Endothelial cell of umbilical vein (primary cell): Measurements from ENCODE around the gene HLA-B. TPM values are rescaled to one million over a fixed set of nuclear protein-coding genes. Genes with fewer than 3 reads are reported as not detected.

Source experiments
- BruUV-seq: library from RNA; stranded (reverse); fragments of 400-500 nt; replicated peaks from 2 replicates; lab custom pipeline; 2021; lab: Mats Ljungman, UMichigan
- CTCF ChIA-PET: fragments of 300-600, 350-600 bp; sonication (Branson Sonifier 250); formaldehyde crosslinking; loops from one replicate; lab custom pipeline; 2021; ENCODE audit warnings: antibody characterized with exemption, inconsistent platforms; lab: Charles Lee
- POLR2A ChIA-PET: fragments of 300-600, 350-600 bp; sonication (Branson Sonifier 250); formaldehyde crosslinking; loops from one replicate; lab custom pipeline; 2021; ENCODE audit warnings: antibody characterized with exemption, inconsistent platforms; lab: Charles Lee
- DNase-seq: peaks from one replicate; pipeline ENCODE4 v3.0.0-alpha.2; 2011; ENCODE audit warnings: low read depth, low spot score
- FAIRE-seq: peaks from 2 replicates; lab custom pipeline; 2011; peaks lifted over from hg19 to GRCh38; lab: Jason Lieb, UNC
- H2AFZ ChIP-seq: 2 replicates; pipeline ENCODE4 v1.6.0; 2012; ENCODE audit warnings: low read depth, low read length, control low read depth, inconsistent platforms
- H3K27ac ChIP-seq: 2 replicates; pipeline ENCODE4 v1.5.1; 2011; ENCODE audit warnings: low read depth, mild to moderate bottlenecking, control low read depth, low read length, moderate library complexity; ENCODE audit not compliant: insufficient read depth
- H3K27me3 ChIP-seq, 2 experiments: 2 replicates each; pipeline versions ENCODE4 v1.6.0 to v1.6.1; 2011; ENCODE audit warnings: low read length in 2 of 2, mixed read lengths in 1 of 2; ENCODE audit not compliant: control insufficient read depth in 2 of 2, insufficient read depth in 2 of 2
- H3K36me3 ChIP-seq, 2 experiments: 2 replicates in 1 of 2; 3 replicates in 1 of 2; pipeline ENCODE4 v1.5.1; 2011; ENCODE audit warnings: low read length in 2 of 2, mild to moderate bottlenecking in 1 of 2, moderate library complexity in 1 of 2; ENCODE audit not compliant: control insufficient read depth in 2 of 2, insufficient read depth in 2 of 2; ENCODE audit errors: extremely low read depth in 1 of 2
- H3K4me1 ChIP-seq: 3 replicates; pipeline ENCODE4 v1.5.1; 2011; ENCODE audit warnings: mild to moderate bottlenecking, low read length; ENCODE audit not compliant: control insufficient read depth, insufficient read depth; ENCODE audit errors: extremely low read depth
- H3K4me2 ChIP-seq: 2 replicates; pipeline ENCODE4 v1.6.1; 2011; ENCODE audit warnings: low read length, control low read depth, mixed read lengths; ENCODE audit not compliant: insufficient read depth
- H3K4me3 ChIP-seq, 3 experiments: fragments of 200-600 bp in 1 of 3; sonication (generic), shearing (Covaris generic) in 1 of 3; replicated peaks in 1 of 3; 2 replicates each; pipeline ENCODE4 v1.5.1; 2011 to 2016; ENCODE audit warnings: control low read depth in 3 of 3, low read length in 3 of 3, mild to moderate bottlenecking in 2 of 3, inconsistent platforms in 1 of 3, low read depth in 1 of 3, moderate library complexity in 1 of 3; ENCODE audit not compliant: insufficient read depth in 1 of 3
- H3K79me2 ChIP-seq: 2 replicates; pipeline ENCODE4 v1.6.0; 2012; ENCODE audit warnings: low read length, inconsistent platforms; ENCODE audit not compliant: control insufficient read depth, insufficient read depth
- H3K9ac ChIP-seq: replicated peaks from 2 replicates; pipeline ENCODE3; 2011; ENCODE audit warnings: low read length, control low read depth; ENCODE audit not compliant: insufficient read depth; ENCODE audit errors: extremely low read depth
- H3K9me1 ChIP-seq: replicated peaks from 3 replicates; pipeline ENCODE4 v1.6.0; 2011; ENCODE audit warnings: mild to moderate bottlenecking, low read length; ENCODE audit not compliant: control insufficient read depth, insufficient read depth; ENCODE audit errors: extremely low read depth
- H3K9me3 ChIP-seq: replicated peaks from 2 replicates; pipeline ENCODE4 v1.5.1; 2012; ENCODE audit warnings: low read length, inconsistent platforms; ENCODE audit not compliant: control insufficient read depth, insufficient read depth
- H4K20me1 ChIP-seq: replicated peaks from 2 replicates; pipeline ENCODE3; 2011; ENCODE audit warnings: mild to moderate bottlenecking, low read length; ENCODE audit not compliant: control insufficient read depth, insufficient read depth; ENCODE audit errors: extremely low read depth
- CTCF ChIP-seq, 2 donors: IDR thresholded peaks; 1 replicate in 1 of 2; 2 replicates in 1 of 2; pipeline ENCODE4 v1.5.1; 2011; ENCODE audit warnings: low read length in 2 of 2, mild to moderate bottlenecking in 2 of 2, moderate library complexity in 2 of 2, control low read depth in 1 of 2, inconsistent platforms in 1 of 2, low read depth in 1 of 2; ENCODE audit not compliant: insufficient read depth in 1 of 2; ENCODE audit errors: extremely low read depth in 1 of 2
- EZH2 ChIP-seq: IDR thresholded peaks from 2 replicates; pipeline ENCODE4 v1.6.1; 2012; ENCODE audit warnings: borderline replicate concordance, low read depth, mild to moderate bottlenecking, moderate library complexity, low read length, inconsistent platforms; ENCODE audit not compliant: severe bottlenecking
- FOS ChIP-seq: IDR thresholded peaks from 2 replicates; pipeline ENCODE4 v1.6.1; 2011; ENCODE audit warnings: mild to moderate bottlenecking, low read length, moderate library complexity, borderline replicate concordance; ENCODE audit not compliant: insufficient read depth
- GATA2 ChIP-seq: IDR thresholded peaks from 2 replicates; pipeline ENCODE4 v1.7.0; 2011; ENCODE audit warnings: low read depth, mild to moderate bottlenecking, moderate library complexity, mixed read lengths, low read length; ENCODE audit not compliant: insufficient read length, insufficient read depth
- JUN ChIP-seq: IDR thresholded peaks from 2 replicates; pipeline ENCODE4 v1.6.1; 2011; ENCODE audit warnings: borderline replicate concordance, low read depth; ENCODE audit not compliant: insufficient read length, insufficient read depth
- MAX ChIP-seq: IDR thresholded peaks from 2 replicates; pipeline ENCODE4 v1.6.1; 2011; ENCODE audit not compliant: insufficient read depth, insufficient read length
- MYC ChIP-seq: IDR thresholded peaks from one replicate; pipeline ENCODE4 v1.6.1; 2011; ENCODE audit warnings: mild to moderate bottlenecking, low read depth, low read length
- POLR2A ChIP-seq: IDR thresholded peaks from 2 replicates; pipeline ENCODE4 v1.6.1; 2012; ENCODE audit warnings: low read depth, mild to moderate bottlenecking, control low read depth, low read length
- dilution Hi-C: fragments of 300-500 bp; cut with MboI; formaldehyde crosslinking; loops from one replicate; pipeline ENCODE4 v1.15.0; 2019; ENCODE audit warnings: low sequenced_read_pairs; ENCODE audit not compliant: extremely low pct_ligation_motif_present
- intact Hi-C: fragments of 100-400 bp; cut with micrococcal nuclease; formaldehyde crosslinking; loops from one replicate; pipeline ENCODE4 v1.10.0; 2022
- polyA plus RNA-seq, 4 experiments: library from polyadenylated mRNA; depleted of rRNA in 3 of 4; stranded (reverse) in 3 of 4; unstranded in 1 of 4; fragments of >200 nt; gene quantifications; 2 replicates each; pipeline versions ENCODE4 v1.2.1 to v1.2.3, GENCODE V29; 2011 to 2012; ENCODE audit warnings: missing spikeins in 1 of 4
- total RNA-seq: library from RNA; stranded (reverse); gene quantifications from 2 replicates; pipeline ENCODE4 v1.2.3, GENCODE V29; 2021

HLA-B gene
- total and polyA plus RNA-seq, 2 donors (not counting 3 experiments of a cell fraction or from before 2014, with no cell fraction given): 119 to 126 TPM

- Histone ChIP-seq H3K27me3 (peaks cover 24 to 32% of the 10 kb centered on the region in 2 experiments), H3K9me3 (no peaks in the 10 kb centered on the region), H3K27ac (no peak overlapping the region), H3K79me2 (no peaks in the 10 kb centered on the region), H3K36me3 (peaks cover 0 to 2% of the 10 kb centered on the region in 2 experiments), H3K4me2 (no peak overlapping the region), H3K4me1 (peaks cover 2% of the 10 kb centered on the region), H4K20me1 (no peaks in the 10 kb centered on the region), H3K9me1 (no peaks in the 10 kb centered on the region), H2AFZ (no peak overlapping the region), H3K9ac (no peak overlapping the region), H3K4me3 (no peak overlapping the region)
- FAIRE-seq: no peak
- intact Hi-C loops (no loop called here), dilution Hi-C loops (no loop called here)
- CTCF ChIA-PET: interaction anchor here (1.3 kb wide), 1 partner anchor 13 kb away, joined by 3 read pairs; no protein-coding TSS in a partner anchor
- no TSS peak for BruUV-seq
- no peak for DNase-seq
- POLR2A ChIA-PET: no interaction called here
- TF ChIP-seq JUN (no peak), MAX (no peak), POLR2A (no peak), FOS (no peak), GATA2 (no peak), MYC (no peak), CTCF (IDR thresholded peaks at IDR 0.05; ENCODE audit: extremely low read depth in 1 of 2, insufficient read depth in 1 of 2, low read depth in 1 of 2, low read length in 2 of 2) (no peak), EZH2 (no peak)
Measured at GRCh38 chr6:31353384-31353945, 3.5 kb downstream of the HLA-B start.
